ENCODE data around the gene EXD3.

The EXD3 gene

DNA sequence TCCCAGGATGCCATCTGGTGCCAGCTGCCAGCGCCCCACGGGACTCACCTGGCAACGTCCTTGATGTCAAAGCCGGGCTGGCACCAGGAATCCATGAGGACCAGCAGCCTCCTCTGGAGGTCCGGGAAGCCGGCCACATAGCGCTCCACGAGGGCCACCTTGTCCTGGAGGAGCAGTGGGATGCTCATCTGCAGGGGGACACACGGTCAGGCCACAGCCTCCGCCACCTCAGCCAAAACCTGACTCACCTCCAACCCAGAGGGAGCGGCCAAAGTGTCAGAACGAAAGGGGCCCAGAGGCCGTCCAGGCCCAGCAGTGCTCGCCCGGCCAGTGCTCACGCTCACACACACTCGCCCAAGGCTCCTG is 56.5 kb downstream of the EXD3 start:
- H3K4me3 ChIP-seq (ENCODE audit: low read length), result no peak overlapping the region
- no peak for TF ChIP-seq ZNF274 (IDR thresholded peaks at IDR 0.05; ENCODE audit: low read depth, low read length)

- H3K4me3 ChIP-seq (ENCODE audit: low read length), result no peak overlapping the region
- TF ChIP-seq ZNF274 (IDR thresholded peaks at IDR 0.05; ENCODE audit: low read depth, low read length), result no peak
These were observed 57.2 kb downstream of the EXD3 start for GRCh38 chr9:137365552-137366444.

DNA sequence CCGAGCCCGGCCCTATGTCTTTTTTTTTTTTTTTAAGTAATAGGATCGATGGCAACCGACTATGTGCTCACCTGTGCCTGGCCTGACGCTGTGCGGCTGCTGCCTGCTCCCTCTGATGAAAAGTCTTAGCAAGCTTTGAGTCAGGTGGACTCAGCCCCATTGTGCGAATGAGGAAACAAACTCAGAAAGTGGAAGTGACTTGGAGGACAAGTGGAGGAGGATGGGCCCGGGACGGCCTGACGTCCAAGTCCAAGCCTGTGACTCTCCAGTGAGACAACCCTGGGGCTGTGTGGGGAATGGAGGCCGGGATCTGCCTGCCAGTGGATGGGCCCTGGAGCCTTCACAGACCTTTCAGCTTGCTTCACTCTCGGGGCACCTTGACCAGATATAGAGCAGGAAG is 57.9 kb downstream of the EXD3 start:
- no peak for TF ChIP-seq ZNF274 (IDR thresholded peaks at IDR 0.05; ENCODE audit: low read depth, low read length)

GRCh38 chr9:137359850-137360249 is 63.1 kb downstream of the EXD3 start:
- TF ChIP-seq ZNF274 (IDR thresholded peaks at IDR 0.05; ENCODE audit: low read depth, low read length), result no peak
- H3K4me3 ChIP-seq (ENCODE audit: low read length), result no peak overlapping the region

More for the DNA sequence above, 57.9 kb downstream of the EXD3 start:
- H3K4me3 ChIP-seq (ENCODE audit: low read length), result no peak overlapping the region

DNA sequence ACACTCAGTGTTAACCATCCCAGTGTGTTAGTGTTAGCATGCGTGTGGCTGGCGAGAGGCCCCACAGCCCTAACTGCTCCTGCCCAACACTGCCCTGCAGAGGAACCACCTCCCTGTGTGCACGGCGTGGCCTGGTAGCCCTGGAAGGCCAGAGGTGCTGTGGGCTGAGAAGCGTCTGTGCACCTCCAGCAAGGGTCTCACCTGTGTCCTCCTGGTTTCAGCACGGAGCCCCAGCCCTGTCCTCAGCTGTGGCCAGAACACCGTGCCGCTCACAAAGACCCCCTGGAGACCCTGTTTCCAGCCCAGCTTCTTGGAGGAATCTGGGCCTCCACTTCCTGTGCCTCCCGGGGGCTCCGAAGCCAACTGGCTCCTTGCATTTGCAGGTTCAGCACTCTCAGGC is 64.8 kb downstream of the EXD3 start:
- H3K4me3 ChIP-seq (ENCODE audit: low read length), result no peak overlapping the region
- no peak for TF ChIP-seq ZNF274 (IDR thresholded peaks at IDR 0.05; ENCODE audit: low read depth, low read length)

- H3K4me3 ChIP-seq (ENCODE audit: low read length), result no peak overlapping the region
- no peak for TF ChIP-seq ZNF274 (IDR thresholded peaks at IDR 0.05; ENCODE audit: low read depth, low read length)
These were observed 65.8 kb downstream of the EXD3 start for GRCh38 chr9:137357166-137357565.

DNA sequence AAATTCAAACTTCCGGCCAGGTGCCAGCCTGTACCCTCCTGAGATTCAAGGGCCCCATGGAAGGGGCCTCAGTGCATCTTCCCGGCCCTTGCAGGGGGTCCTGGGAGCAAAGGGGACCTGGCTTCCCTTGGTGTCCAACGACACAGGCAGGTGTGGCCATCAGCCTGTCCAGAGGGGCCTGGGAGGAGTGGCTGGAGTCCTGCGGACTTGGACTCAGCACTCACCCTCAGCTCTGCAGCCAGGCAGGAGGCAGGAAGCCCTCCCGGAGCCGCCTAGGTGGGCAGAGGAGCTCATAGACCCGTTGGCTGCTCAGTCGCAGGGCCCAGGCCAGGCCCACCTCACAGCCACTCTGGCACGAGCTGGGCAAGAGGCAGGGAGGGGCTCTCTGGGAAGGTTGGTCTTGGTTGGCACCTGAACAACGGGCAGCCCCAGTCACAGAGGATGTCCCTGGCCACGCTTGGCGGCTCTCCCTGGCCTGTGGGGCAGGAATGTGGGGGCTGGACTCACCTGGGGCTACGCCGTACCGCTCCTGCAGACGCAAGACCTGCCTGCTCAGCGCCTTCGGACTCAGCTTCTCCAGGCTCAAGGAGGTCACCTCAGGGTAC is 67.1 kb downstream of the EXD3 start:
- no peak for TF ChIP-seq ZNF274 (IDR thresholded peaks at IDR 0.05; ENCODE audit: low read depth, low read length)
- H3K4me3 ChIP-seq (ENCODE audit: low read length), result no peak overlapping the region

- no peak overlapping the region for H3K4me3 ChIP-seq (ENCODE audit: low read length)
- TF ChIP-seq ZNF274 (IDR thresholded peaks at IDR 0.05; ENCODE audit: low read depth, low read length), result no peak
These were observed 67.9 kb downstream of the EXD3 start for GRCh38 chr9:137354845-137355760.

GRCh38 chr9:137354153-137354844 is 68.7 kb downstream of the EXD3 start:
- no peak overlapping the region for H3K4me3 ChIP-seq (ENCODE audit: low read length)
- no peak for TF ChIP-seq ZNF274 (IDR thresholded peaks at IDR 0.05; ENCODE audit: low read depth, low read length)

DNA sequence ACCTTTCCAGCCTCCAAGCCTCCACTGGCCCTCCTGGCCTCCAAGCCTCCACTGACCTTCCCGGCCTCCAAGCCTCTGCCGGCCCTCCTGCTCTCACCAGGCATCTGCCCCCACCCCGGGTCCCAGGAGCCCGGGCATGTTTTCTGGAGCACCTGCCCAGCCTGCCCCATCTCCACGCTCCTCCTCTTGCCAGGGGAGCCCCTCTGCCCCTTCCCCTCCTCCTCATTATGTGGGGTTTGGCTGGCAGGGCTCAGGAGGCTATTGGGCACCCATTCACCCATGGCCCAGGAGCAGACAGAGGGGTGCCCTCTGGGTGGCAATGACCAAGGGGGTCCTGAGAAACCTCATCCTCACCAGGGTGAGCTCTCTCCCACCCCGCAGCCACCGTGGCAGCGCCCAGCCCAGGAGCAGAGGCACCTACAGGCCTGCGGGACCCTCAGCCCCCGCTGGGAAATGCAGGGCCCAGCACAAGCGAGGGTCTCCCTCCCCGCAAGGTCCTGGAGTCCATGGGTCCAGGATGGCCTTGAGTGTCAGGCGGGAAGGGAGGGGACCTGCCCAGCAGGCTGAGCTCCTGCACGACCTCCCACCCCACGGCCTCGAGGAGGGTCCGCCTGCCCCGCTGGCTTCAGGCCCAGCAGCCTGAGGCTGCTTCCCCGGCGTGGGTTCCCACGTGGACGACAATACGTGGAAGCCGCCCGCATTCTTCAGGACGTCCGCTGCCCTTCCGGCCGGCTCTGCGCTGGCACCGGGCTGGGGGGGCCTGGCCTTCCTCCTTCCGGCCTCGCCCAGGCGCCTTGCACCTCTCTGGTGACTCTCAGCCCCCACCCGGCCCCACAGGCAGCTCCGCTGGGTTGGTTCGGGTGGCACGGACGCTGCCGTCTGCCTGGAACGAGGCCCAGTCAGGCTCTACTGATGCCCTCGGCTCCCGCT is 69.5 kb downstream of the EXD3 start:
- TF ChIP-seq ZNF274 (IDR thresholded peaks at IDR 0.05; ENCODE audit: low read depth, low read length), result no peak
- no peak overlapping the region for H3K4me3 ChIP-seq (ENCODE audit: low read length)

DNA sequence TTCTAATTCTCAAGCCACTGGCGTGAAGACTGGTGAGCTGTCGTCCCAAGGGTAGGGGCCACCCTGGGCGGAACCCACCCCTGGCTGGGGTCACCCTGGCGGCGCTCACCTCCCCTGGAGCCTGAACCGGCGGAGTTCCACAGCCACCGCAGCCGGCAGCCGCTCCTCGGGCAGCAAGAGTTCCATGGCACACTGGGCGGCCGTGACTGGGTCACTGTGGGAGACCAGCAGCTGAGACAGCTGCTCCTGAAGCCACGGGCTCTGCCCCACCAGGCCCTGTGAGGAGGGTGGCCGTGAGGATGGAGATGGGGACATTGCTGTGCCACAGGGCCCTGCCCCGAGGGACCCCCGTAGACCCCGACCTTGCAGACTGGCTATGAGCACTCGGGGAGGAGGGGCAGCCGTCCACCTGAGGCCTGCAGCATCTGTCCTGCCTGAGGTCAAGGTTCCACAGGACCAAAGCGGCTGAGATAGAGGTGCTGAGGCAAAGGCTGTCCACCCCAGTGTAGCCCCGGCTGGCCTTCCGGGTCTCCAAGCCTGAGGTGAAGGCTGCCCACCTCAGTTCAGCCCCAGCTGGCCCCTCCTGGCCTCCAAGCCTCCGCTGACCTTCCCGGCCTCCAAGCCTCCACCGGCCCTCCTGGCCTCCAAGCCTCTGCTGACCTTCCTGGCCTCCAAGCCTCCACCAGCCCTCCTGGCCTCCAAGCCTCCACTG is 70.3 kb downstream of the EXD3 start:
- no peak for TF ChIP-seq ZNF274 (IDR thresholded peaks at IDR 0.05; ENCODE audit: low read depth, low read length)
- no peak overlapping the region for H3K4me3 ChIP-seq (ENCODE audit: low read length)

- no peak for TF ChIP-seq ZNF274 (IDR thresholded peaks at IDR 0.05; ENCODE audit: low read depth, low read length)
These were observed 71.0 kb downstream of the EXD3 start for GRCh38 chr9:137351781-137352501.

More at GRCh38 chr9:137351781-137352501, 71.0 kb downstream of the EXD3 start:
- no peak overlapping the region for H3K4me3 ChIP-seq (ENCODE audit: low read length)

Measured in GM08714 (cell line).